SK-N-MC (cell line): Measurements from ENCODE around the gene KRT71.

Experiments
- EZH2 ChIP-seq: fragments of 200-600 bp; sonication (generic); IDR thresholded peaks from one replicate; pipeline ENCODE4 v1.6.1; 2017; ENCODE audit warnings: antibody characterized with exemption
- FOXP2 ChIP-seq: optimal IDR thresholded peaks from 2 replicates; pipeline ENCODE3; 2011; ENCODE audit warnings: mild to moderate bottlenecking, moderate library complexity; ENCODE audit not compliant: insufficient read depth; ENCODE audit errors: extremely low read length, control extremely low read depth
- POLR2AphosphoS5 ChIP-seq: IDR thresholded peaks from 2 replicates; pipeline ENCODE4 v1.6.1; 2012; ENCODE audit warnings: mild to moderate bottlenecking, low read depth, low read length, borderline replicate concordance

DNA sequence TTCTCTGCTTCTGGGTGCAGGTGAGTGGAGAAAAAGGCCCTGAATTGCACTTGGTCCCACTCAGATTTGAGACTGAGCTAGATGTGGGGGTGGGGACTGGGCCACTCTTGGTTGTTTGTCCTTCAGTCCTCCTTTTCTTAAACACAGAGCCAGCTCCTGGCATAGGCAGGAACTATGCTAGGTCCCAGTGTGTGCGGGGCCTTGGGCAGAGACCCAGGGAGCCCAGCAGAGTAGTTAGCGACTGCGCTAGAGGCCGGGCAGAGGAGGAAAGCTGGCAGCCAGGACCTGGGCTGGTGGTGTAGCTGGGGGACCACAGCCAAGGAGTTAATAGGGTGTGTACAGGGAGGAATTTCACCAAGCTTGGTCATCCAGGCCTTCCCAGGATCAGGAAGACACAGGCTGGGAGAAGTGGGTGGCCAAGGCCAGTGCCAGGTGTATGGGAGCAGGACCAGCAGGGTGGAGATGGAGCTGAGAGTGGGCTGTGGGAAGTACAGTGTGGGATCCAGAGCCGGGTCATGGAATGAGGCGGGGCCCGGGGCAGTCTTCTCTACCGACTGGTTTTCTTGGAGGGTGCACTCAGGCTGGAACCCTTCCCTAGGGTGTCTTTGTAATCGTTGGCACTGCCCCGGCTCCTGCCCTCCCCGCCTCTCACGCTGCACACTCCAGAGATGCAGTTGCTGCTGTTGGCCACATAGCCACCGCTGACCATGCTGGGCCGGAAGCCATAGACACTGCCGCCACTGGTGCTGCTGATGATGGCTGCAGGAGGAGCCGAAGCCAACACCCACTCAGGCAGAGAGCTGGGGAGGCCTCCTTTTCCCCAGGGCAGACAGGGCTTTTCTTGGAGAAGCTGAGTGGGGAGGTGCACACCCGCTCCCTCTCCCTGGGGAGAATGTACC, 8.7 kb downstream of the KRT71 start:
- TF ChIP-seq POLR2AphosphoS5 (no peak), EZH2 (no peak), FOXP2 (no peak)
